IMR-90 (cell line): ENCODE measurements around the gene AXIN2.

Experiments used
- CEBPB ChIP-seq: IDR thresholded peaks from 2 replicates; pipeline ENCODE4 v1.6.1; 2012; ENCODE audit warnings: low read depth, low read length, improper control_type of control experiment
- CHD1 ChIP-seq: IDR thresholded peaks from 2 replicates; pipeline ENCODE4 v1.6.1; 2012; ENCODE audit warnings: low read depth, low read length, improper control_type of control experiment
- CTCF ChIP-seq: conservative IDR thresholded peaks from 2 replicates; pipeline ENCODE4 v1.5.1; 2012; ENCODE audit warnings: mild to moderate bottlenecking, low read depth, low read length, improper control_type of control experiment
- MAFK ChIP-seq: IDR thresholded peaks from 2 replicates; pipeline ENCODE4 v1.6.1; 2012; ENCODE audit warnings: low read depth, low read length, improper control_type of control experiment
- POLR2A ChIP-seq: IDR thresholded peaks from 2 replicates; pipeline ENCODE4 v1.6.1; 2012; ENCODE audit warnings: mild to moderate bottlenecking, low read depth, low read length
- RCOR1 ChIP-seq: IDR thresholded peaks from 2 replicates; pipeline ENCODE4 v1.6.1; 2012; ENCODE audit warnings: mild to moderate bottlenecking, low read length, improper control_type of control experiment; ENCODE audit not compliant: insufficient replicate concordance
- TF ChIP-seq, protein P1 (sequence below): fragments of 150-350 bp; IDR thresholded peaks from 2 replicates; pipeline ENCODE4 v1.6.1; 2017; ENCODE audit warnings: mild to moderate bottlenecking, antibody characterized with exemption, low read length, low read depth

DNA sequence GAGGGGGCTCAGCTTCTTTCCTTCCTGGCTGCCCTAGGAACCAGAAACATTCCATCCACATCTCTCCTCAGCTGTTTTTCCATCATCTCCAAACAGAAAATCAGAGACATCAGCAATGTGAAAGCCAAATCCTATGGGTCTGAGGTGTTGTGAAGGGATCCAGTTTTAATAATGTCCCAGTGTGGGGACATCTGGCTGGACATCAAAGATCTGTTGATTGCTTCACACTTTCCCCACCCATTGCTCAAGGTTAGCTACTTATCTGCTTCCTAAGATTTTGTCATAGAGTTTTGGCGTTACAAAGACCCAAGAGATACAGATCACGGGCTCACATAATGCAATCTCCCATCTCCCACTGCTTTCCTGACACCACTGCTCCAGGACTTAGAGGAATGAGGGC, 47.8 kb upstream of the AXIN2 start:
- TF ChIP-seq CTCF (no peak), POLR2A (no peak), CEBPB (no peak), MAFK (no peak), CHD1 (no peak), RCOR1 (no peak)
- TF ChIP-seq, protein P1, sequence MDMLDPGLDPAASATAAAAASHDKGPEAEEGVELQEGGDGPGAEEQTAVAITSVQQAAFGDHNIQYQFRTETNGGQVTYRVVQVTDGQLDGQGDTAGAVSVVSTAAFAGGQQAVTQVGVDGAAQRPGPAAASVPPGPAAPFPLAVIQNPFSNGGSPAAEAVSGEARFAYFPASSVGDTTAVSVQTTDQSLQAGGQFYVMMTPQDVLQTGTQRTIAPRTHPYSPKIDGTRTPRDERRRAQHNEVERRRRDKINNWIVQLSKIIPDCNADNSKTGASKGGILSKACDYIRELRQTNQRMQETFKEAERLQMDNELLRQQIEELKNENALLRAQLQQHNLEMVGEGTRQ = no peak
